SK-N-SH (cell line): ENCODE measurements around the gene FTO. TPM values are rescaled to one million over a fixed set of nuclear protein-coding genes. Genes with fewer than 3 reads are reported as not detected.

Source experiments
- CTCF ChIA-PET: fragments of 300-600, 350-600 bp; formaldehyde crosslinking; extraction: SDS; loops from one replicate; lab custom pipeline; 2021; lab: Yijun Ruan, JAX
- POLR2A ChIA-PET: fragments of 350-600 bp; sonication (Branson Sonifier 250); formaldehyde crosslinking; extraction: SDS; loops from one replicate; lab custom pipeline; 2020; ENCODE audit warnings: antibody characterized with exemption, inconsistent platforms; lab: Yijun Ruan, JAX
- DNase-seq: peaks from one replicate; pipeline ENCODE4 v3.0.0; 2012
- H2AFZ ChIP-seq: fragments of 200-600 bp; sonication (generic); 2 replicates; pipeline ENCODE4 v1.8.1; 2016; ENCODE audit warnings: antibody characterized with exemption, mild to moderate bottlenecking, low read depth
- H3F3A ChIP-seq: fragments of 200-600 bp; sonication (generic); replicated peaks from 2 replicates; pipeline ENCODE3; 2016; ENCODE audit warnings: antibody characterized with exemption, mild to moderate bottlenecking; ENCODE audit not compliant: insufficient read depth
- H3K27ac ChIP-seq, 2 experiments: fragments of 200-500 bp in 1 of 2; fragments of 200-600 bp in 1 of 2; sonication (Bioruptor generic) in 1 of 2; sonication (generic), shearing (Covaris generic) in 1 of 2; 2 replicates each; pipeline versions ENCODE4 v1.5.1 to v1.6.1; 2014 to 2016; ENCODE audit warnings: low read depth in 2 of 2, inconsistent platforms in 1 of 2, low read length in 1 of 2, mild to moderate bottlenecking in 1 of 2, mixed read lengths in 1 of 2
- H3K27me3 ChIP-seq: fragments of 200-600 bp; sonication (generic), shearing (Covaris generic); 2 replicates; pipeline ENCODE4 v1.6.1; 2016; ENCODE audit warnings: mixed run types; ENCODE audit not compliant: insufficient read depth
- H3K36me3 ChIP-seq, 2 experiments: fragments of 200-500 bp in 1 of 2; fragments of 200-600 bp in 1 of 2; sonication (Bioruptor generic) in 1 of 2; sonication (generic) in 1 of 2; replicated peaks in 1 of 2; 2 replicates each; pipeline versions ENCODE3 to v1.5.1; 2014 to 2016; ENCODE audit warnings: low read length in 1 of 2, mild to moderate bottlenecking in 1 of 2; ENCODE audit not compliant: insufficient read depth in 2 of 2, control insufficient read depth in 1 of 2
- H3K4me1 ChIP-seq, 2 experiments: fragments of 200-500 bp in 1 of 2; fragments of 200-600 bp in 1 of 2; sonication (Bioruptor generic) in 1 of 2; sonication (generic), shearing (Covaris generic) in 1 of 2; 2 replicates each; pipeline versions ENCODE4 v1.5.1 to v1.6.1; 2014 to 2016; ENCODE audit warnings: low read depth in 1 of 2, low read length in 1 of 2, mixed run types in 1 of 2; ENCODE audit not compliant: insufficient read depth in 2 of 2, control insufficient read depth in 1 of 2
- H3K4me2 ChIP-seq: fragments of 200-600 bp; sonication (generic), shearing (Covaris generic); 2 replicates; pipeline ENCODE4 v1.6.1; 2017; ENCODE audit warnings: mixed run types
- H3K4me3 ChIP-seq, 2 experiments: fragments of 200-500 bp in 1 of 2; fragments of 200-600 bp in 1 of 2; sonication (Bioruptor generic) in 1 of 2; sonication (generic), shearing (Covaris generic) in 1 of 2; 2 replicates each; pipeline versions ENCODE4 v1.5.1 to v1.8.1; 2014 to 2016; ENCODE audit warnings: low read depth in 2 of 2, inconsistent platforms in 1 of 2, low read length in 1 of 2, mild to moderate bottlenecking in 1 of 2, mixed read lengths in 1 of 2, moderate library complexity in 1 of 2
- H3K79me2 ChIP-seq: fragments of 200-600 bp; sonication (generic); 2 replicates; pipeline ENCODE4 v1.8.1; 2017; ENCODE audit warnings: mild to moderate bottlenecking; ENCODE audit not compliant: insufficient read depth
- H3K9ac ChIP-seq: fragments of 200-600 bp; sonication (generic); 2 replicates; pipeline ENCODE4 v1.6.1; 2017; ENCODE audit warnings: mixed run types
- H3K9me2 ChIP-seq: fragments of 200-600 bp; sonication (generic); 2 replicates; pipeline ENCODE4 v1.6.1; 2017; ENCODE audit warnings: mixed run types
- H3K9me3 ChIP-seq: fragments of 200-600 bp; sonication (generic); 2 replicates; pipeline ENCODE4 v1.6.1; 2017; ENCODE audit warnings: mixed run types, mild to moderate bottlenecking, moderate library complexity
- H4K20me1 ChIP-seq: fragments of 200-600 bp; sonication (generic); 2 replicates; pipeline ENCODE4 v1.6.1; 2017; ENCODE audit warnings: mild to moderate bottlenecking, mixed run types; ENCODE audit not compliant: insufficient read depth
- ELF1 ChIP-seq: IDR thresholded peaks from 2 replicates; pipeline ENCODE4 v1.4.0; 2012
- EP300 ChIP-seq, 2 experiments: IDR thresholded peaks; 2 replicates each; pipeline versions ENCODE4 v1.4.0 to v1.6.1; 2012; ENCODE audit warnings: borderline replicate concordance in 1 of 2, low read depth in 1 of 2, low read length in 1 of 2
- FOXJ3 ChIP-seq: sonication (generic); formaldehyde crosslinking; IDR thresholded peaks from 2 replicates; pipeline ENCODE4 v1.5.1; 2020; ENCODE audit warnings: mild to moderate bottlenecking, missing genetic modification reagents
- FOXM1 ChIP-seq: IDR thresholded peaks from 2 replicates; pipeline ENCODE4 v1.4.0; 2012; ENCODE audit warnings: low read depth, mild to moderate bottlenecking
- GABPA ChIP-seq: IDR thresholded peaks from 2 replicates; pipeline ENCODE4 v1.4.0; 2012; ENCODE audit warnings: low read depth, mild to moderate bottlenecking
- GATA2 ChIP-seq: sonication (generic); formaldehyde crosslinking; IDR thresholded peaks from 2 replicates; pipeline ENCODE4 v1.5.0; 2020; ENCODE audit warnings: mild to moderate bottlenecking, missing genetic modification reagents
- MEF2A ChIP-seq: IDR thresholded peaks from 2 replicates; pipeline ENCODE4 v1.4.0; 2012; ENCODE audit warnings: low read depth, borderline replicate concordance
- NRF1 ChIP-seq: IDR thresholded peaks from 2 replicates; pipeline ENCODE4 v1.6.1; 2012; ENCODE audit warnings: low read depth, mild to moderate bottlenecking, low read length
- RCOR1 ChIP-seq: fragments of 150-350 bp; IDR thresholded peaks from 2 replicates; pipeline ENCODE4 v1.6.1; 2017; ENCODE audit warnings: antibody characterized with exemption, low read length
- SIN3A ChIP-seq: IDR thresholded peaks from 2 replicates; pipeline ENCODE4 v1.6.1; 2012; ENCODE audit warnings: low read depth, mild to moderate bottlenecking, low read length, moderate library complexity, borderline replicate concordance
- SMC3 ChIP-seq: IDR thresholded peaks from 2 replicates; pipeline ENCODE4 v1.6.1; 2012; ENCODE audit warnings: low read depth, low read length, improper control_type of control experiment
- TAF1 ChIP-seq: IDR thresholded peaks from 2 replicates; pipeline ENCODE4 v1.6.1; 2012; ENCODE audit warnings: low read depth, mild to moderate bottlenecking, low read length, moderate library complexity, borderline replicate concordance
- YY1 ChIP-seq: IDR thresholded peaks from 2 replicates; pipeline ENCODE4 v1.4.0; 2012; ENCODE audit warnings: low read depth, mild to moderate bottlenecking
- whole genome bisulfite sequencing: methylation state at CpG from one replicate; pipeline ENCODE4 v1.1.6; 2017; ENCODE audit warnings: low lambda C conversion rate; 5-methylcytosine and 5-hydroxymethylcytosine counted together
- polyA plus RNA-seq, 3 experiments: library from polyadenylated mRNA; depleted of rRNA; stranded (reverse); fragments of >200 nt; gene quantifications; 2 replicates each; pipeline ENCODE4 v1.2.3, GENCODE V29; 2012

FTO gene
- polyA plus RNA-seq, 1 of the 3 experiments (the other 2 are of a cell fraction): 41.2 TPM

DNA sequence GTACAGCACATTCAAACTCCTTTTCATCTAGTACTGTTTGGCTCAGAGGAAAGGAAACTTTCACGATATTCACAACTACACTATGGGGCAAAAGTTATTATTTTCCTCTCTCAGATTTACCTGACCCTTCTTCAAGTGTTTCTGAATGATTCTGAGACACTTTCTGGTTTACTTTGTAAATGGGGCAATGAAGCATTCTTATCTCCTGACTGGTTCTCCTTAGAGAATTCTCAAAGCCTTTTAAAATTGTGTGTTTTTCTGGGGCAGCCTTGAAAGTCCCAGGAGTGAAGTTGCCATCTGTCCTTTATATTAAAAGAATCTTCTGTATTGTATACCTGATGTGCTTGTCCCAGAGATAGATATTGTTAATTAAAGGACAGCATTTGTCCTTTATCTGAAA is 264.9 kb downstream of the FTO start:
- H3K79me2 ChIP-seq: no peaks in the 10 kb centered on the region
- no peaks in the 10 kb centered on the region for H3K9me2 ChIP-seq
- POLR2A ChIA-PET: no interaction called here
- H4K20me1 ChIP-seq: no peaks in the 10 kb centered on the region
- no peaks in the 10 kb centered on the region for H3K36me3 ChIP-seq
- H3K4me1 ChIP-seq: 0 out of 4 replicates have a peak, but pooled peaks cover 0 to 5% of the 10 kb centered on the region in 2 experiments
- no peak overlapping the region for H3K9ac ChIP-seq
- CTCF ChIA-PET: no interaction called here
- WGBS: 90% methylated on average over 1 of the region's 1 CpG
- TF ChIP-seq FOXJ3 (CRISPR knock-in tag) (no peak), GABPA (no peak), RCOR1 (no peak)
- H2AFZ ChIP-seq: no peak overlapping the region
- H3F3A ChIP-seq: no peaks in the 10 kb centered on the region
- H3K9me3 ChIP-seq: no peaks in the 10 kb centered on the region
- H3K4me3 ChIP-seq: no peak overlapping the region
- H3K4me2 ChIP-seq: no peak overlapping the region
- no peaks in the 10 kb centered on the region for H3K27me3 ChIP-seq
- DNase-seq: no peak
- H3K27ac ChIP-seq: no peak overlapping the region

DNA sequence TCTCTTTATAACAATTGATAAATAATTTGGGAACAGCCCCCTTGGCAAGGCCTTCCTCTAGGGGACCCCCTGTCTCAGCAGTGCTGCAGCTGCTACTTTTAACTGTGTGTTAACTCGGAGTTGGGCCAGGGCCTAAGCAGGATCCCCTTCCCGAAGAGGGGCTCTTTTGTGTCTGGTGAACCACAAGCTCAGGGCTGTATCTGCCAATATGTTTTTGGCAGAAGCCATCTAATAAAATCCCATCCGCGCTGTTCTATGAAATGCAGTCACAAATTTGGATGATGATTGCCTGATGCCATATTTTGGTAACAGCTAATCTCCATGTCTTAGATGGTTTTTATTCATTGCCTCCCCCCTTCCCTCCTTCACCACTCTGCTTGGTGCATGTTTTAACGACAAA is 267.7 kb downstream of the FTO start:
- H3K27ac ChIP-seq: no peak overlapping the region
- no peaks in the 10 kb centered on the region for H4K20me1 ChIP-seq
- no peak for DNase-seq
- H3K27me3 ChIP-seq: no peaks in the 10 kb centered on the region
- H3K4me3 ChIP-seq: no peak overlapping the region
- H3K4me2 ChIP-seq: no peak overlapping the region
- peaks cover 0 to 9% of the 10 kb centered on the region in 2 experiments; a peak in 2 of 4 replicates for H3K4me1 ChIP-seq
- ChIA-PET CTCF (no interaction called here), POLR2A (no interaction called here)
- H2AFZ ChIP-seq: no peak overlapping the region
- no peaks in the 10 kb centered on the region for H3K36me3 ChIP-seq
- WGBS: 94% methylated on average over 5 of the region's 5 CpGs
- H3K9ac ChIP-seq: no peak overlapping the region
- no peaks in the 10 kb centered on the region for H3F3A ChIP-seq
- no peaks in the 10 kb centered on the region for H3K79me2 ChIP-seq
- TF ChIP-seq SIN3A: no peak
- TF ChIP-seq EP300 (IDR thresholded peaks at IDR 0.05; ENCODE audit: borderline replicate concordance in 1 of 2, low read depth in 1 of 2, low read length in 1 of 2): no peak
- TF ChIP-seq TAF1: no peak
- H3K9me3 ChIP-seq: no peaks in the 10 kb centered on the region
- no peaks in the 10 kb centered on the region for H3K9me2 ChIP-seq

DNA sequence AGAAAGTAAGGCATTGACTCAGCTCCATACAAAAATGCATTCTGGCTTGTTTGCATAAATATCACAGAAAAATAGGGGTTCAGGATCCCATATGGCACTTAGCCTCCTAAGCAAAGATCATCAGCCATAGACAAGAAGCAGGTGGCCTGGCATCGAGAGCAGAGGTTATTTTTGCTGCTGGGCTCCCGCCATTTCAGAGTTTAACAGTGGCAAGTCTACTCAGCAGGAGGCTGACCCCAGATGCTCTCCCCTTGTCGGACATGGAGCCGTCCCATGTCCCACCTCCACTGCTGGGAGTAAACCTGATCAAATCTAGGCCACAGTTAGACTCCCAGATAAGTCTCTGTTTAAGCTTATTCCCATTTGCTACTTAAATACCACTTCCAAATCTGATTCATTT is 269.1 kb downstream of the FTO start:
- no peak for DNase-seq
- Histone ChIP-seq H3K4me2 (no peak overlapping the region), H3K27ac (no peak overlapping the region), H3K9me2 (no peaks in the 10 kb centered on the region), H3K9ac (no peak overlapping the region), H3K36me3 (no peaks in the 10 kb centered on the region), H3F3A (no peaks in the 10 kb centered on the region), H3K27me3 (no peaks in the 10 kb centered on the region), H3K79me2 (no peaks in the 10 kb centered on the region), H3K4me1 (peaks cover 0 to 8% of the 10 kb centered on the region in 2 experiments; a peak in 2 of 4 replicates), H2AFZ (no peak overlapping the region), H3K9me3 (no peaks in the 10 kb centered on the region), H3K4me3 (no peak overlapping the region), H4K20me1 (no peaks in the 10 kb centered on the region)
- CTCF ChIA-PET: no interaction called here
- WGBS: 94% methylated on average over 4 of the region's 4 CpGs
- TF ChIP-seq GATA2 (CRISPR knock-in tag): no peak
- TF ChIP-seq ELF1: no peak
- TF ChIP-seq FOXM1: no peak
- TF ChIP-seq NRF1: no peak
- TF ChIP-seq MEF2A: no peak
- no peak for TF ChIP-seq YY1
- TF ChIP-seq SMC3: no peak
- POLR2A ChIA-PET: no interaction called here
